Upper lobe of left lung (tissue), 6 donors: ENCODE data around the gene TRAF3. TPM values are rescaled to one million over a fixed set of nuclear protein-coding genes. Genes with fewer than 3 reads are reported as not detected.
A peak's percentile ranks its signal among the peaks of the same experiment; 100 is the strongest.

Experiments
- ATAC-seq, 2 donors: fragments of 200-7000 bp; cut with Tn5 transposase; one replicate each; pipeline ENCODE4 v1.9.1; 2022; ENCODE audit warnings: mild to moderate bottlenecking in 2 of 2, moderate library complexity in 2 of 2; ENCODE audit not compliant: low FRiP score in 2 of 2
- DNase-seq, 2 donors: peaks; one replicate each; pipeline ENCODE4 v3.0.0-alpha.2; 2019 to 2020
- H3K27ac ChIP-seq, 4 donors: fragments of 200-600 bp; sonication (generic); one replicate each; pipeline ENCODE4 v1.5.1; 2016 to 2019
- H3K27me3 ChIP-seq, 4 donors: fragments of 200-600 bp; sonication (generic); one replicate each; pipeline ENCODE4 v1.5.1; 2017 to 2019
- H3K36me3 ChIP-seq, 4 donors: fragments of 200-600 bp; sonication (generic); one replicate each; pipeline ENCODE4 v1.5.1; 2016 to 2019
- H3K4me1 ChIP-seq, 4 donors: fragments of 200-600 bp; sonication (generic); one replicate each; pipeline ENCODE4 v1.5.1; 2018 to 2019
- H3K4me3 ChIP-seq, 4 donors: fragments of 200-600 bp; sonication (generic); one replicate each; pipeline ENCODE4 v1.5.1; 2017 to 2019; ENCODE audit warnings: mild to moderate bottlenecking in 2 of 4, moderate library complexity in 1 of 4
- H3K9me3 ChIP-seq, 4 donors: fragments of 200-600 bp; sonication (generic); one replicate each; pipeline ENCODE4 v1.5.1; 2018 to 2019
- EP300 ChIP-seq, 4 donors: sonication (generic); formaldehyde crosslinking; IDR thresholded peaks; one replicate each; pipeline ENCODE4 v1.5.1; 2017; ENCODE audit warnings: antibody characterized with exemption in 4 of 4, control low read depth in 2 of 4
- POLR2A ChIP-seq, 4 donors: fragments of 450-650 bp; IDR thresholded peaks; one replicate each; pipeline ENCODE4 v1.5.1; 2016 to 2017; ENCODE audit warnings: antibody characterized with exemption in 4 of 4, mild to moderate bottlenecking in 2 of 4
- POLR2AphosphoS5 ChIP-seq, 2 donors: sonication (generic); formaldehyde crosslinking; IDR thresholded peaks; one replicate each; pipeline ENCODE4 v1.5.1; 2017; ENCODE audit warnings: antibody characterized with exemption in 2 of 2
- WGBS, 2 donors: methylation state at CpG; one replicate each; pipeline ENCODE4 v1.1.5; 2017 to 2018; 5-methylcytosine and 5-hydroxymethylcytosine counted together
- total RNA-seq, 6 donors: library from RNA; depleted of rRNA in 4 of 6; stranded (reverse); fragments of >200 nt in 4 of 6; gene quantifications; one replicate each; pipeline versions ENCODE4 v1.1.0 to v1.2.1, GENCODE V29; 2016 to 2021
- TF ChIP-seq, protein P1 (sequence below), 6 experiments: fragments of 450-650 bp in 4 of 6; fragments of 200-600 bp in 2 of 6; sonication (generic) in 2 of 6; IDR thresholded peaks; one replicate each; pipeline ENCODE4 v1.5.1; 2016 to 2019; ENCODE audit warnings: antibody characterized with exemption in 6 of 6
- donor health status: DM: no; HTN: no; CAD: no; lungs with moderate emphysema.
- donor health status: DM: no; HTN: yes; CAD: no; lungs with severe emphysema.

The TRAF3 gene
- total RNA-seq, 6 donors from 2014 or later = 14.7 to 45.4 (median 22.1) TPM

DNA sequence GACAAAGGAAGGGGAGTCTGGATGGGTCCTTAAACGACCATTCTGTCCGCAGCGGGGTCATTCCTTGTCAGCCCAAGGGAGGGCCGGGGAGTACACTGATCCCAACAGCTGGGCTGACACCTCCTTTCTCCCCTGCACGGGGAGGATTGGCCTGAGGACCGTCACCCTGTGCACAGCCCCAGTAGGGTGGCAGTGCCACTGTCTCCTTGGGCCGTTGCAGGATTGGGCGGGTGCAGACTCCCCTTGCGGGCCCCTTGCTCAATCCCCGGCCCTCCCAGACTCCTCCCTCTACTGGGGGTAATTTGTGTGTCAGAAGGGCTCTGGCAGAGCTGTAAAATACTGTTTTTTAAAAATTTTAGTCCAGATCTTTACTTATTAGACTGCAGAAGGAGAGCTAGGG lies 132.7 kb downstream of the TRAF3 start:
- Histone ChIP-seq H3K4me1 (no peaks in the 10 kb centered on the region), H3K4me3 (no peak overlapping the region), H3K36me3 (peaks cover 4 to 24% (median 17%) of the 10 kb centered on the region in 4 donors), H3K9me3 (no peaks in the 10 kb centered on the region), H3K27me3 (no peaks in the 10 kb centered on the region), H3K27ac (no peak overlapping the region)
- TF ChIP-seq EP300 (IDR thresholded peaks at IDR 0.05) = no peak
- TF ChIP-seq POLR2AphosphoS5 (IDR thresholded peaks at IDR 0.05) = no peak
- TF ChIP-seq POLR2A (IDR thresholded peaks at IDR 0.05) = no peak
- TF ChIP-seq, protein P1, sequence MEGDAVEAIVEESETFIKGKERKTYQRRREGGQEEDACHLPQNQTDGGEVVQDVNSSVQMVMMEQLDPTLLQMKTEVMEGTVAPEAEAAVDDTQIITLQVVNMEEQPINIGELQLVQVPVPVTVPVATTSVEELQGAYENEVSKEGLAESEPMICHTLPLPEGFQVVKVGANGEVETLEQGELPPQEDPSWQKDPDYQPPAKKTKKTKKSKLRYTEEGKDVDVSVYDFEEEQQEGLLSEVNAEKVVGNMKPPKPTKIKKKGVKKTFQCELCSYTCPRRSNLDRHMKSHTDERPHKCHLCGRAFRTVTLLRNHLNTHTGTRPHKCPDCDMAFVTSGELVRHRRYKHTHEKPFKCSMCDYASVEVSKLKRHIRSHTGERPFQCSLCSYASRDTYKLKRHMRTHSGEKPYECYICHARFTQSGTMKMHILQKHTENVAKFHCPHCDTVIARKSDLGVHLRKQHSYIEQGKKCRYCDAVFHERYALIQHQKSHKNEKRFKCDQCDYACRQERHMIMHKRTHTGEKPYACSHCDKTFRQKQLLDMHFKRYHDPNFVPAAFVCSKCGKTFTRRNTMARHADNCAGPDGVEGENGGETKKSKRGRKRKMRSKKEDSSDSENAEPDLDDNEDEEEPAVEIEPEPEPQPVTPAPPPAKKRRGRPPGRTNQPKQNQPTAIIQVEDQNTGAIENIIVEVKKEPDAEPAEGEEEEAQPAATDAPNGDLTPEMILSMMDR (IDR thresholded peaks at IDR 0.05) = no peak
- WGBS, 2 donors = 78 to 91% methylated on average over 4 to 10 of the region's 10 CpGs
- DNase-seq = peak in 1 of 2 donors; percentile 32
- ATAC-seq = no peak

DNA sequence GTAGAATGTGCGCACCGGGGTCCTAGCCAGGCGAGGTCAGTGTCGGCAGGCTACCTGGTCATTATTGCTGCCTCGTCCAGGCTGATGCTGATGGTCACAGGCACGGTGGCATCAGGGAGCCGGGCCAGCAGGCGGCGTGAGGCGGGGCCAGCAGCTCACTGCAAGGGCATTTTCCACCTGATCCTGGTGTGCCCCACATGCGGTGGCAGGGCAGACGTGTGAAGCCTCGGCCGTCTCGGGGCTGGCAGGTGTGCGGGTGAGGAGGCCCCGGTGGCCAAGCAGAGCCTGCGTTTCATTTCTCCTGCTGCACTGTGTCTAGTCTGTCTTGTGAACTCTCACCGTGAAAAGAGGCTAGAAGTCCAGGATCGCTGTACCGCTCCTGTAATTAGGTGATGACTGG lies 133.2 kb downstream of the TRAF3 start:
- H3K4me1 ChIP-seq = no peaks in the 10 kb centered on the region
- H3K27ac ChIP-seq = no peak overlapping the region
- TF ChIP-seq EP300 (IDR thresholded peaks at IDR 0.05) (no peak), POLR2AphosphoS5 (IDR thresholded peaks at IDR 0.05) (no peak)
- H3K4me3 ChIP-seq = no peak overlapping the region
- peak in 1 of 2 donors; percentile 72 for DNase-seq
- no peaks in the 10 kb centered on the region for H3K9me3 ChIP-seq
- peaks cover 0 to 19% (median 12%) of the 10 kb centered on the region in 4 donors for H3K36me3 ChIP-seq
- WGBS, 2 donors = 95 to 96% methylated on average over 8 to 21 of the region's 21 CpGs
- ATAC-seq = no peak
- no peaks in the 10 kb centered on the region for H3K27me3 ChIP-seq

DNA sequence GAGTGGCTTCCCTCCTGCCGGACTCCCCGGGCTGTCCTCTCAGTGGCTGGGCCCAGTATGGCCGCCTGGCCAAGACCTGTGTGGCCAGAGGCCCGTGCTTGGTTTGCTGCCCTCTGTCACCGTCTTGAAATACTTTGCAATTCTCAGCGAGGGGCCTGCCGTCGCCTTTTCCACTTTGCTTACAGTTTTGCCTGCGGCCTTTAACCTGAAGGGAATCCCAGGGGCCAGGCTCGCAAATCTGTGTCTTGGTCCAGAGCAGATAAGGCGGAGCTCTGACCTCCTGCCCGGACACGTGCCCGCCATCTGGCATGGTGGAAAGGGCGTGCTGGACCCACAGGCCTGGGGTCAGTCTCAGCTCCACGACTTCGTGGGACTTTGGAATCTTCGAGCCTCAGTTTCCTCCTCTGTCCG lies 134.3 kb downstream of the TRAF3 start:
- no peaks in the 10 kb centered on the region for H3K27me3 ChIP-seq
- TF ChIP-seq POLR2A (IDR thresholded peaks at IDR 0.05) (no peak), EP300 (IDR thresholded peaks at IDR 0.05) (no peak), POLR2AphosphoS5 (IDR thresholded peaks at IDR 0.05) (no peak)
- TF ChIP-seq, protein P1 (IDR thresholded peaks at IDR 0.05) = no peak
- H3K9me3 ChIP-seq = no peaks in the 10 kb centered on the region
- H3K27ac ChIP-seq = no peak overlapping the region
- ATAC-seq (no peak), DNase-seq (peak in 1 of 2 donors; percentile 47)
- peaks cover 0 to 12% (median 9%) of the 10 kb centered on the region in 4 donors for H3K36me3 ChIP-seq
- no peak overlapping the region for H3K4me3 ChIP-seq
- H3K4me1 ChIP-seq = no peaks in the 10 kb centered on the region
- WGBS, 2 donors = 91 to 95% methylated on average over 12 to 16 of the region's 19 CpGs

DNA sequence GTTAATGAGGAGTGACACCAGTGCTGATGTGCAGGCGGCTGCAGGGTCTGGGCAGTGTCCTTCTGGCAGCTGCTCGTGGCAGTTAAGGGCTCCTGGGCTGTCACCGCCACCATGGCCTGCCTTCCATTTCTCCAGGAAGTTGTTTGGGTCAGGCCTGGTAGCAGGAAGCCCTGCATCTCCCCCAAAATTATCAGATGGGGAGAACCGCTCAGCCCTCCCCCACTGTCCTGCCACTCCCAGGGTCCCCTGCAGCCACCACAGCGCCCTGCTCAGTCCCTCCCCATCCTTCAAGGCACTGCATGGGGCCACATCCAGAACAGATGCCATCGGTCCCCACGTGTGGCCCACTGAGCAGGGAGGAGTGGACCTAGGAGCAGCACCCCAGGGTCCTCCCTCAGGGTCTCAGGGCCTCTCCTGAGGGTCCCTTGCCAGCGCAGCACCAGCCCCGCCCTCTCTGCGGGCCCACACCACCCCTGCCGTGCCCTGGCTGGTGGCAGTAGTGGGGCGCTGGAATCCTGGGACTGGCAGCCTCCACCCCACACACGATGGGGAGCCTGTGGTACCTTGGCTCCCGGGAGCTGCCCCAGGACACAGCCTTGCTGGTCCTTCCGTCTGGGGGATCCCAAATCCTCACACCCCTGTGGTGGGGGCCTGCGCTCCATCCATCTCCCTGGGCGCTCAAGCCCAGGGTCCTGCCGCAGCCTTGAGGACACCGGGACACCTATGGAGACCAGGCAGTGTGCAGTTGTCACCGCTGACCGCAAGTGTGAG lies 134.9 kb downstream of the TRAF3 start:
- no peak for ATAC-seq
- no peaks in the 10 kb centered on the region for H3K27me3 ChIP-seq
- H3K36me3 ChIP-seq = peaks cover 0 to 5% (median 3%) of the 10 kb centered on the region in 4 donors
- no peaks in the 10 kb centered on the region for H3K4me1 ChIP-seq
- H3K9me3 ChIP-seq = no peaks in the 10 kb centered on the region
- no peak for TF ChIP-seq POLR2AphosphoS5 (IDR thresholded peaks at IDR 0.05)
- no peak for TF ChIP-seq POLR2A (IDR thresholded peaks at IDR 0.05)
- TF ChIP-seq, protein P1 (IDR thresholded peaks at IDR 0.05) = no peak
- TF ChIP-seq EP300 (IDR thresholded peaks at IDR 0.05) = no peak
- no peak overlapping the region for H3K27ac ChIP-seq
- DNase-seq = peak in 1 of 2 donors; percentile 61
- 95 to 100% methylated on average over 3 to 15 of the region's 21 CpGs for WGBS, 2 donors
- no peak overlapping the region for H3K4me3 ChIP-seq

DNA sequence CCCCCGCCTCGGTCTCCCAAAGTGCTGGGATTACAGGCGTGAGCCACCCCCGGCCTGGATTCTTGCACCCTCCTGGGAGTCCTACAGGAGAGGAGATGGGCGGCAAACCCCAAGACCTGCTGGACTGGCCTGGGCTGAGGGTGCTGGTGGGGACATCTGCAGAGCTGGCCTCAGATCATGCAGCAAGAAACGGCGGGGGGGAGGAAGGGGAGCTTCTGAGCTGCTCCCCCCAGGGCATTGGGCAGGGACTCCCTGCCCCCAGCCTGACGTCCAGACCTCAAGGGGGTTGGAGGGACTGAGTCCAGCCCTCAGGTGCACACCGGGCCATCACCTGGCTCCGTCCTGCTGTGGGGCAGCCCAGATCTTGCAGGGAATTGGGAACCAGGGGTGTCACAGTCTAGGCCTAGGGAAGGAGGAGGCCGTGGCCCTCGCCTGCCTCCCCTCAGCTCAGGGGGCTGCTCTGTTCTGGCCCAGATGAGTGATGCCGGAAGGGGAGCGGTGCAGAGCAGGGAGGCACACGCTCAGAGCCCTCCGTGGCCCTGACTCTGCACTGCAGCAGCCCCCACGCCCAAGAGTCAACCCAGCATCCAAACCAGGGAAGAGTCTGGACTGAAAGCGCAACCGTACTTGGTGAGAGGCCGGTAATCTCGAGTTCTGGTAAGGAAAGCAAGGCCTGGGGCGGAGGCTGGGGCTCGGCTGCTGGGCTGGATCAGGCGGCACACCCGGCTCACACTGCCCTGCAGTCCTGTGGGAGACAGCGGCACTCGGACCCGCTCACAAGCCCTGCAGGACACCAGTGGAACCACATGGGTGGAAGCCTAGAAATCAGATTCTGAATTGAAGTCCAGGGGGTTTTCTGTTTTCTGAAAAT lies 136.3 kb downstream of the TRAF3 start:
- peak in 1 of 2 donors; percentile 68 for DNase-seq
- Histone ChIP-seq H3K27ac (no peak overlapping the region), H3K4me3 (no peak overlapping the region), H3K36me3 (no peaks in the 10 kb centered on the region), H3K4me1 (no peaks in the 10 kb centered on the region), H3K9me3 (no peaks in the 10 kb centered on the region), H3K27me3 (no peaks in the 10 kb centered on the region)
- 88 to 91% methylated on average over 17 to 24 of the region's 28 CpGs for WGBS, 2 donors
- ATAC-seq = no peak
- TF ChIP-seq EP300 (IDR thresholded peaks at IDR 0.05) (no peak), POLR2A (IDR thresholded peaks at IDR 0.05) (no peak)
- TF ChIP-seq, protein P1 (IDR thresholded peaks at IDR 0.05) = no peak
